ENCODE data around the gene SIRT3. TPM values are rescaled to one million over a fixed set of nuclear protein-coding genes. Genes with fewer than 3 reads are reported as not detected.

SIRT3 gene
- total RNA-seq, 1 donor from 2014 or later = 11.8 TPM

DNA sequence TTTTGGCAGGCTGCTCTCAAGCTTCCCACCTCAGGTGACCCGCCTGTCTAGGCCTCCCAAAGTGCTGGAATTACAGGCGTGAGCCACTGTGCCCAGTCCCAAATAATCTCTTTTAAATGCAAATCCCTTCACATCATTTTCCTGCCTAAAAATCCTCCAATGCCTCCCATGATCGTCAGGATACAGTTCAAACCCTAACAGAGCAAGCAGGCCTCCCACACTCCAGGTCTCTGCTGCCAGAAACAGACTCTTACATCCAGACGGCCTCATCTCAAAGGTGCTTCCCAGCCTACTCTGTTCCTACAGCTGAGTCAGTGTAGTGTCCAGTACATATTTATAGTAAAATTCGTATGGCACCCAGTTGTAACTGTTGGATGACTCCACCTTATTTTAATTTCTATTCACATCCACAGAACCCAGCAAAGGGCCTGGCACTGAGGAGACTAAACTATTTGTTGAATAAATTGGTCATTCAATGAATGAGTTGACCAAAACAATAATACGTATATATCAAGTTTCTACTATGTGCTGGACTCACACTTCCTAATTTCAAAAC, 8.2 kb downstream of the SIRT3 start:
- no peak for DNase-seq (ENCODE audit: low read depth)
- TF ChIP-seq, protein P1, sequence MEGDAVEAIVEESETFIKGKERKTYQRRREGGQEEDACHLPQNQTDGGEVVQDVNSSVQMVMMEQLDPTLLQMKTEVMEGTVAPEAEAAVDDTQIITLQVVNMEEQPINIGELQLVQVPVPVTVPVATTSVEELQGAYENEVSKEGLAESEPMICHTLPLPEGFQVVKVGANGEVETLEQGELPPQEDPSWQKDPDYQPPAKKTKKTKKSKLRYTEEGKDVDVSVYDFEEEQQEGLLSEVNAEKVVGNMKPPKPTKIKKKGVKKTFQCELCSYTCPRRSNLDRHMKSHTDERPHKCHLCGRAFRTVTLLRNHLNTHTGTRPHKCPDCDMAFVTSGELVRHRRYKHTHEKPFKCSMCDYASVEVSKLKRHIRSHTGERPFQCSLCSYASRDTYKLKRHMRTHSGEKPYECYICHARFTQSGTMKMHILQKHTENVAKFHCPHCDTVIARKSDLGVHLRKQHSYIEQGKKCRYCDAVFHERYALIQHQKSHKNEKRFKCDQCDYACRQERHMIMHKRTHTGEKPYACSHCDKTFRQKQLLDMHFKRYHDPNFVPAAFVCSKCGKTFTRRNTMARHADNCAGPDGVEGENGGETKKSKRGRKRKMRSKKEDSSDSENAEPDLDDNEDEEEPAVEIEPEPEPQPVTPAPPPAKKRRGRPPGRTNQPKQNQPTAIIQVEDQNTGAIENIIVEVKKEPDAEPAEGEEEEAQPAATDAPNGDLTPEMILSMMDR (conservative IDR thresholded peaks at IDR 0.05; ENCODE audit: low read depth, low read length) = no peak
- H3K4me3 ChIP-seq (ENCODE audit: low read depth, low read length) = no peak overlapping the region

DNA sequence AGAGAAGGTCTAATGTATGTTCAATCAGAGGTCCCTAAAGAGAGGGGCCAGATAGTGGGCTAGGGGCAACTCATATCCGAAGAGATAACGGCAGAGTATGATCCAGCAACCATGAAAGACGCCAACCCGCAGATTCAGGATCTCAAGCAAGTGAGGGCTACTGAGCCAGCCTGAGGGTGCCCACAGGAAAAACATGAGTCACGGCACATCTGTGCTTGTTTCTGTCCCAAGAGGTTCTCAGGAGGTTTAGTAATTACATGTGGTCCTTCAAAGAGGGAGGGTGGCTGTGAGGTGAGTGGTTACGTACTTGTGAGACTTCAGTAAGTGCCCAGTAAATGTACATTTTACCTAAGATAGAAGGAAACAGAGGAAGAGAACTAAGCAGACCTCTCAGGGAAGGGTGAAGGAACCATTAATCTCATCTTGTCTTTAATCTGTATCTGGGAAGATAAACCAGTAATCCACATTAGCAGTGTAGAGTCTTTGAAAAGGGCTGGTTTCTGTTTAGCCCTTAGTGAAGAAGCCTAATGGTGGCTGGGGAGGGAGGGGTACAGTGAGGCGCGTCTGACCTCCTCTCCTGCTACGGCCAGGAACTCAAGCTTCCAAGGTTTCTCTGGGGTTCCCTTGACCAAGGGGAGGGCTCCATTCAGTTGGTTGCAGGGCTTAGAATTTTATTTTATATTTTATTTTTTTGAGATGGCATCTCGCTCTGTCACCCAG, 10.2 kb downstream of the SIRT3 start:
- H3K4me3 ChIP-seq (ENCODE audit: low read depth, low read length) = no peak overlapping the region
- TF ChIP-seq, protein P1 (conservative IDR thresholded peaks at IDR 0.05; ENCODE audit: low read depth, low read length) = no peak
- no peak for DNase-seq (ENCODE audit: low read depth)

DNA sequence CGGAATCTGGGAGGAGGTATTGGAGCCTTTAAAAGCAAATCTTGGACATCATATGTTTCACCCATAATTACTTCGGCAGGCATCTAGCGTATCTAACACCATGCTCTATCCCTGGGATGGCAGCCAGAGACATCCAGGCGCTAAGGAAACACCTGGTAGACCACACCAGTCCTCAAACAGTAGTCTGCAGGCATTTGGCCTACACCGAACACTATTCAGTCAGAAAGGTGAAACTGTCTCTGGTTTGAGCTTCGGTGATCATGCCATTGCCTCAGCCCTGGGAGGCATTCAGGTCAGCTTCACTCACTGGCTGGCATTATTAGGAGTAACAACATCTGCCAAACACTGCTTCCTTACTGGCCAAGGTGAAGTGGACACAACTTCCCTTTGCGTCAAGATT, 11.7 kb downstream of the SIRT3 start:
- no peak overlapping the region for H3K4me3 ChIP-seq (ENCODE audit: low read depth, low read length)
- no peak for DNase-seq (ENCODE audit: low read depth)
- TF ChIP-seq, protein P1 (conservative IDR thresholded peaks at IDR 0.05; ENCODE audit: low read depth, low read length) = no peak

DNA sequence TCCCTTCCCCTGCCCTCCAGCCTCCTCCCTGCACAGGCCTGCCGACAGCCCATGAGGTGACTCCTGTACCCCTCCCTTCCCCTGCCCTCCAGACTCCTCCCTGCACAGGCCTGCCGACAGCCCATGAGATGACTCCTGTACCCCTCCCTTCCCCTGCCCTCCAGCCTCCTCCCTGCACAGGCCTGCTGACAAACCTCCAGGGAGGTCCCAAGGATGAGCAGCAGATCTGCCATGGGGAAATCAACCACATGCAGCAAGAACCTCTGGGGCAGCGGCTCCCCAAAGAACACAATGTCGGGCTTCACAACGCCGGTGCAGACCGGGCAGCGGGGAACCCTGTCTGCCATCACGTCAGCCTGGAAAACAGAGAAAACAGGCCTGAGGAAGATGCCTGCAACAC, 12.3 kb downstream of the SIRT3 start:
- TF ChIP-seq, protein P1 (conservative IDR thresholded peaks at IDR 0.05; ENCODE audit: low read depth, low read length) = no peak
- no peak for DNase-seq (ENCODE audit: low read depth)
- H3K4me3 ChIP-seq (ENCODE audit: low read depth, low read length) = no peak overlapping the region

DNA sequence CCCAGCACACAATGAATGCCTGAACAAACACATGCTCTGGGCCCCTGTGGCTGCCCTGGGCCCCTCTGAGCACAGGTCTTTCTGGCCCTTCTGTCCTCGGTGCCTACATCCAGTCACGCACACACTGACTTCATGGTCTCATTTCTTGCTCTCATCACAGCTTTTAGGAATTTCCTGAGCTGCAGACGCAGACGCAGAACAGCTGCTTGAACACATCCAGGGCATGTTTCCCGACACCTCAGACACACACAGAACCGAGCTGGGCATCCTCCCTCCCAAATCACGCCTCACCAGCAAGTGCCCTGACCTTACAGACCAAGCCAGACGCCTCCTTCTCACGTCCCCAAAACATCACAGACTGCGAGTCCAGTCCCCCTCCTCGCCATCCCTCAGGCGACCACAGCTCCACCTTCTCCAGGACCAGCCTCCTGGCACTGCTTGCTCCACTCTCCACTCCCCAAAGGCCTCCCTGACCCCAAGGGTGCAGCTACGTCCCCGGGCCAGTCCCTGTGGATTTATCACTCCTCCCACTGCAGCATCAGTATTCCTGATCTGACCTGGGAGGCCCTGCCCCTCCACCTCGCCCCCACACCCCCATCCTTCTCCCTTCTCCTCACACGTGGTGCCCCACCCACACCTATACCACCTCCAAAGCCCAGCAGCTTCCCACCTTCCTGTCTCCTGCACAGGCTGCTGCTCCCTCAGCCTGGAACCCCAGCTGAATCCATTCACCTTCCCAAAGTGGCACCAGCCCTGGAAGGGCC, 12.9 kb downstream of the SIRT3 start:
- TF ChIP-seq, protein P1 (conservative IDR thresholded peaks at IDR 0.05; ENCODE audit: low read depth, low read length) = no peak
- DNase-seq (ENCODE audit: low read depth) = no peak
- H3K4me3 ChIP-seq (ENCODE audit: low read depth, low read length) = no peak overlapping the region

DNA sequence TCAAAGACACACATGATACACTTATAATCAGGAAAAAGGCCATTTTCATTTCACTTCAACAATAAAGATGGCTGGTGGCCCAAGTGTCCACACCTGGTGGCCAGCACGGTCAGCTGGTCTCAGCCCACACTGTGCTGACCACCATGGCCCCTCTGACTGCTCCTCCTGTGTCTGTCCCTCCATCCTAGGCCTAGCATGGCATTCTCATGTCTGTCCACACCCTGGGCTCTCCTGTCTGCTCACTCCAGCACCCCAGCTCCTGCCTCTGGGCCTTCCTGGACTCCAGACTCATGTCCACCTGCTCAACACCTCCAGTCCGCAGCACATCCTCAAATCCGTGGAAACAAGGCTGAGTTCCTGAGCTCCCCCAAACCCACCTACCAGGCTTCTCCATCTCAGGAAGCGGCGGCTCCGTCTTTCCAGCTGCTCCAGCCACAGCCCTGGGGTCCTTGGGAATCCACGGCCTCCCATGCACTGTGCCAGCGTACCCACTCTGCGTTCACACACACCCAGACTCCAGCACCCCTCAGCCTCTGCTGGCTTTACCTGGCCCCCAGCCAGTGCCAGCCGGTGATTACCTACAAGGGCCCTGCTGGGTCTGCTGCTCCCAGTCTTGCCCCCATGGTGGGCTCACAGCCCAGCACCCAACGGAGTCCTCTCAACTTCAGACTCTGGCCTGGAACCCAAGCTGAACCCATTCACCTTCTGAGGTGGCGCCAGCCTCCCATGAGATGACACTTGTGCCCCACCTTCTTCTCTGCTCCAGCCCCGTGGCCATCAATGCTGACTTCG, 13.9 kb downstream of the SIRT3 start:
- H3K4me3 ChIP-seq (ENCODE audit: low read depth, low read length) = no peak overlapping the region
- no peak for DNase-seq (ENCODE audit: low read depth)
- TF ChIP-seq, protein P1 (conservative IDR thresholded peaks at IDR 0.05; ENCODE audit: low read depth, low read length) = no peak

All from epithelial cell of proximal tubule (primary cell).